CD4-positive, alpha-beta T cell treated with Interleukin-17A for 4 hours (primary cell): Measurements from ENCODE around the gene CMTM1.

Source experiments
- DNase-seq: peaks from one replicate; pipeline ENCODE4 v3.0.0-alpha.2; 2020; ENCODE audit warnings: mixed read lengths

Gene CMTM1

DNA sequence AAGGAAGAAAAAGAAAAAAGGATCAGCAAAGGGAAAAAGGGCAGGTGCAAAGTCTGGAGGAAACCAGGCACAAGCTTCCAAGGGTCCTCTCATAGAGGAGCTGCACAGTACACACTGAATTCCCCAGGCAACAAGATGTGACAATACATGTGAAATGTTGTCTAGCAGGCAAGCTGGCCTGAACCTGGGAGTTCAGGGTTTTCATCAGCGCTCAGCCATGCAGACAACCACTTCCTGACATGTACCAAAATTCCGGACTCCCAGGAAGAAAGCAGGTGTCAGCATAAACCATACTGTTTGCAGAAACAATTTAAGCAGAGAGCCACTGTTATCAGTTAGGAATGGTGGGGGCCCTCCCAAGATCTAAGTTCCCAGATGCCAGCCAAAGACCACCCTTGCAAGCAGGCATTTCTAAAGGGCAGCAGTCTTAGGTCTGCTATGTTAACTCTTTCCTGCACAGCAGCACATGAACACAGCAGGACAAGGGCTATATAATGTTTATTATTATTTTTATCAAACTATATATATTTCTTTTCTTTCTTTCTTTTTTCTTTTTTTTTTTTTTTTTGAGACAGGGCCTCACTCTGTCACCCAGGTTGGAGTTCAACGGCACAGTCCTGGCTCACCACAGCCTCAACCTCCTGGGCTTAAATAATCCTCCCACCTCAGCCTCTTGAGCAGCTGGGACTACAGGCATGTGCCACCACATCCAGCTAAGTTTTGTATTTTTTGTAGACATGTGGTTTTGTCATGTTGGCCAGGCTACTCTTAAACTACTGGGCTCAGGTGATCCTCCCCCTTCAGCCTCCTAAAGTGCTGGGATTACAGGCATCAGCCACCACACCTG, 26.4 kb upstream of the CMTM1 start:
- DNase-seq: peak; percentile 54

DNA sequence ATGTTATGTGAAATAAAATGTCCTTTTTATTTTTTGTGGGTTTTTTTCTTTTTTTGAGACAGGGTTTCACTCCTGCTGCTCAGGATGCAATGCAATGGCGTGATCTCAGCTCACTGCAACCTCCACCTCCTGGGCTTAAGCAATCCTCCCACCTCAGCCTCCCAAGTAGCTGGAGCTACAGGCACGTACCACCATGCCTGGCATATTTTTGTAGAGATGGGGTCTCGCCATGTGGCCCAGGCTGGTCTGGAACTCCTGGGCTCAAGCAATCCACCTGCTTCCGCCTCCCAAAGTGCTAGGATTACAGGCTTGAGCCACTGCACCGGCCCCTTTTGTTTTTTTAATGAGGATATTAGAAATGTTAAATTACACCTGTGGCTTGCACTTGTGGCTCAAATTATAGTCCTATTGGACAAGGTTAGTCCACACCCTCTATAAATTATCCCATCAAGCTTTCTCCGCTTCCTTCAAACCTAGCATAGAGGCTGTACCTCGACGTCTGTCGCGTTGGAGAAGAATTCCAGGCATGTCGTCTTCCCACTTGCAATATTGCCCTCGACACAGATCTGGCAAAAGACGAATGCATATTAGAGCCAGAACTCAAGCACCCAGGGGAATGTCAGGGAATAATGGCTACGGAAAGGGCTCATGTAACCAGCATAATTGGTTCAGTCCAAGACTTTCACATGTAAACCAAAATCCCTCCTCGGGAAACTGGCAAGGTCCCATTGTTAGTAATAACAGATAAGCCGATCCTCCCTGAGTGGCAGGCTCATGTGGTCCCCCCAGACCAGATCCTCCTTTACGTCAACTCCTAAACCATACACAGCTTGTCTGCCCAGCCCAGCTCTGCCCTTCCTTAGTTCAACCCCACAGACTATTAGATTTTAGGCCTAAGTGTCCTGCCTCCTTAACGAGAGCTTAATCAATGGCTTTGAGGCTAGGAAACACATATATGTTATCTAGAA, 24.6 kb upstream of the CMTM1 start:
- DNase-seq: no peak

DNA sequence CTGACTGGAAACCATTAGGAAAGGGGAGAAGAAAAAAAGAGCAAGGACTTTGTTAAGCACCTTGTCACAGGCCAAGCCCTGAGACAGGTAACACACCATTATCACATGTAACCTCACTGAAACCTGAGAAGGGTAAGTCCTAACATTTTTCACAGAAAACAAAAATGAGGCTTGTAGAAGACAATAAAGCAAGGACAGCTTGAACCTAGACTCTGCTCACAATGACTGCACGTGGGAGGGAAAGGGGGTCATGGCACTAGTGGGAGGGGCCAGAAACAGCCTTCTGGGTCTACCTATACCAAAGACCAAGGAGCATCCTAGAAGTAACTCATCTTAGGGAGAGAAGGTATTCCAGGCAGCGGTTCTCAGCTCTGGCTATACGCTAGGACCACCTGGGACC, 23.8 kb upstream of the CMTM1 start:
- no peak for DNase-seq

- no peak for DNase-seq
These were observed 22.7 kb upstream of the CMTM1 start for GRCh38 chr16:66543541-66543940.

- no peak for DNase-seq
These were observed 22.1 kb upstream of the CMTM1 start for GRCh38 chr16:66544016-66544757.

DNA sequence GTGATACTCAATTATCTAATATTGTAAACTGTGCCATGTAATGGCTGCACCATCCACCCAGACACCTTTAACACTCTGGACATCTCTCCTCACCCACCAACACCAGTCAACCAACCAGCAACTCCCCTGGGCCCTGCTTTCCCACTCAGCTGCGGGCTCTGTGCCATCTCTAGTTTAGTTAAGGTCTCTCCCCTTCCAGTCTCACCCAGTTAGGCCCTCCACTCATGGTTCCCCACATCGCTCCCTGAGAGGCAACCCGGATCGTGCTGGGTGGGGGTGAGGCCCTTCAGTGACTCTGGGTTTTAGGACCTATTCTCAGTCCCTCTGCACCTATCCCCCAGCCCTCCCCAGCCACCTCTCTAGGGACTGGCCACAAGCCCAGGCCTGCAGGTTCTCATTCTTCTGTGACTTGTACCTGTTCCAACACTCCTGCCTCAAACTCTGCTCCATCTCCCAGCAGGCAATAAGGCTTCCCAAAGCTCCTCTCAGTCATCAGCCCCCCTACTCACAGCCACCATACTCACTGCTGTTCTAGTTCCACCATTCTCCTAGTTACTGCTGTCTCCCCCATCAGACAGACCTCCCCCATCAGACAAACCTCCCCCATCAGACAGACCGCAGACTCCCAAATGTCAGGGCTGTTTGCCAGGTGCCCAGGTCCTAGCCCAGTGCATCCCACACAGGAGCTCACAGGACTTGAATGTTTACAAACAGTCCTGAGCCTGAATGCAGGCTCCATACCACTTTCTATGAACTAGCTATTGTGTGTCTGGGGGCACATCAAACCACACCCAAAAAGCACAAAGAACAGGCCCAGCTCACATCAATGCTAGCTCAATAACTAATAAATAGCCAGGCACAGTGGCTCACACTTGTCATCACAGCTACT, 18.9 kb upstream of the CMTM1 start:
- no peak for DNase-seq

- no peak for DNase-seq
These were observed 18.2 kb upstream of the CMTM1 start for GRCh38 chr16:66548068-66548467.

- DNase-seq: no peak
These were observed 17.4 kb upstream of the CMTM1 start for GRCh38 chr16:66548868-66549267.

GRCh38 chr16:66549284-66550131, 16.7 kb upstream of the CMTM1 start, which contains the start of gene TK2:
TK2 (minus strand) TSS chr16:66550122; CDS start chr16:66550061, 61 bp downstream.
- peak; percentile 62 for DNase-seq

GRCh38 chr16:66551348-66551759, 14.9 kb upstream of the CMTM1 start:
- peak; percentile 75 for DNase-seq

- DNase-seq: no peak
These were observed 14.4 kb upstream of the CMTM1 start for GRCh38 chr16:66551788-66552285.

- peak; percentile 91 for DNase-seq
These were observed 13.7 kb upstream of the CMTM1 start, which contains the start of gene CKLF for GRCh38 chr16:66552286-66553177. CKLF (plus strand) TSS chr16:66552576; CDS start chr16:66552716, 140 bp downstream.

DNA sequence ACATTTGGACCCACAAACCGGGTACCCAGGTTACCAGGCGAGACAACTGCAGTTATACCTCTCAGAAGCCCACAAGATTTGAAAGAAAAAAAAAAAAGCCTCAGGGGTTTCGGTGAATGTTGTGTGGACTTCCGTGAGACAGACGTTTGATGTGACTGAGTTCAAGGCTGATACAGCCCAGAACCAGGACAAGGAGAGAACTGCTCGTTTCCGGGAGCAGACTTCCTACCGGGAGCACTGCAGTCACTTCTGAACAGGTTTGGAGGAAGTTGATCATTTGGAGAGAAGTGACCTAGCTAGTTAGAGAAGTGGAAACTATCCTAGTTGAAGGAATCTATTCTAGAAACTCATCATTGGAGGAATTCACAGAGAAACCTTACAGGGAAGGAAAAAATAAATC, 13.0 kb upstream of the CMTM1 start:
- DNase-seq: peak; percentile 19

- DNase-seq: no peak
These were observed 12.2 kb upstream of the CMTM1 start for GRCh38 chr16:66554021-66554420.

DNA sequence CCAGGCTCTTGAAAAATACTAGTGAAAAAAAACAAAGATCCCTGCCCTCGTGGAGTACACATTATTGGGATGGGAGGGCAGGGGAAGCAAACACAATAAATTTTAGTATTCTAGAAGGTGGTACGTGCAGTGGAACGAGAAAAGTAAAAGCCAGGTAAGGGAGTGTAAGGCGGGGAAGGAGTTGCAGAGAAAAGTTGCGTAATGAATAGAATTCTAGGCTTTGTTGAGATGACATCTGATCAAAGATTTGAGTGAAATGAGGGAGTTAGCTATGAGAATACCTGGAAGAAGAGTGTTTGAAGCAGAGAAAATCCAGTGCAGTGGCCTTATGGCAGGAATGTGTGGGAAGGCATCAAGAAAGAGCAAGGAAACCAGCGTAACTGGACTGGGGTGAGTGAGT, 11.7 kb upstream of the CMTM1 start:
- no peak for DNase-seq

DNA sequence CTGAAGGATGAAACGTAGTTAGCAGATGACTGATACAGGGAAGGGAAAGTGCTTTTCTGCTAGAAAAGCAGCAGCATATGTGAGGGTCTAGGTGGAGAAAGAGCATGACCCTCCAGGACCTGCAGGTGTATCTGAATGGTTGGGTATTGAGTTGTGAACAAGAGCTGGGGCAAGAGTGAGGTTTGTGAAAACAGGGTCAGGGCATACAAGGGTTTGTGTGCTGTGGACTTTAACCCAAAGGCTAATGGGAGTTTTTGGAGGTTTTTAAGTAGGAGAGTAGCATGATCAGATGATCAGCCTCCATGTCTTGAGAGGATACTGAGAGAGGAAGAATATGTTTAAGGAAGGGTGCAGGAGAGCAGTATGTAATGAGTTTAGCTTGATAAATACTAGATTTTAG, 6.1 kb upstream of the CMTM1 start:
- no peak for DNase-seq

DNA sequence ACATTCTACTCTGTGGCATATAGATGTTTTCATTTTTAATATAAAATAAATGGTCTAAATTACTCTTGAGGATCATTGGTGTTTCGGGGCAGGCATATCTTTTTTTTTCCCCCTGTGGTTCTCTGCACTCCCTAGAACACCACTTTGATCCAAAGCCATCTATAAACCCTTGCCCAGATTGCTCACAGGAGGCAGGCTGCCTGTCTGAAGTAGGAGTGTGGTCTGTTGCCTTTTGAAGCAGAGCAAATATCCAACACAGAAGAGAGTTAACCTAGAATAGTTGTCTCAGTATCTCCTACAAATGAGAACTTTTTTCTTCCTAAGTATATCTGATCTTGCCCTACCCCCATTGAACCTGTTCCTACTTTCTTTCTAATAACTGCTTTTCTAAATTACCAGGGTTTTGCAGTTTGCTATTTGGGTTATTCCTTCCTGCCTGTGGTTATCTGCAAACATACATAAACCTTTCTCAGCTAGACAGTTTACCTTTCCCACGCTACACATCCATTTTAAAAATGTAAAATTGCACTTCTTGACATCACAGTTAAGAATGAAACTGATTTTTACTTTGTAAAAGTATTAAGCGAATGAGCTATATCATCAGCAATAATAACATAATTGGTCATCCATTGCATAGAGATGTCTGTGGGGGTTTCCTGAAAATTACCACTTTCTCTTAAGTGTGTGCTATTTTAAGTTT, 4.7 kb upstream of the CMTM1 start:
- DNase-seq: no peak

- no peak for DNase-seq
These were observed 3.8 kb upstream of the CMTM1 start for GRCh38 chr16:66562409-66562808.

GRCh38 chr16:66562986-66563385, 3.3 kb upstream of the CMTM1 start:
- no peak for DNase-seq
